ENCODE measurements around the gene UXS1.

The UXS1 gene

GRCh38 chr2:106129150-106129549 is 65.0 kb downstream of the UXS1 start:
- DNase-seq, result no peak

GRCh38 chr2:106127776-106128268 is 66.3 kb downstream of the UXS1 start:
- no peak for DNase-seq

GRCh38 chr2:106127282-106127771 is 66.8 kb downstream of the UXS1 start:
- DNase-seq, result no peak

- no peak for DNase-seq
Observed at GRCh38 chr2:106126705-106127281, 67.3 kb downstream of the UXS1 start.

- no peak for DNase-seq
Observed at GRCh38 chr2:106126295-106126694, 67.8 kb downstream of the UXS1 start.

GRCh38 chr2:106124905-106125549 is 69.1 kb downstream of the UXS1 start:
- DNase-seq, result no peak

GRCh38 chr2:106124106-106124756 is 69.9 kb downstream of the UXS1 start:
- DNase-seq, result no peak

- no peak for DNase-seq
Observed at GRCh38 chr2:106122157-106122556, 71.9 kb downstream of the UXS1 start.

GRCh38 chr2:106120432-106120831 is 73.7 kb downstream of the UXS1 start:
- DNase-seq, result no peak

- no peak for DNase-seq
Observed at GRCh38 chr2:106119074-106119473, 75.0 kb downstream of the UXS1 start.

- no peak for DNase-seq
Observed at GRCh38 chr2:106117882-106118684, 76.0 kb downstream of the UXS1 start.

GRCh38 chr2:106117347-106117746 is 76.8 kb downstream of the UXS1 start:
- no peak for DNase-seq

- no peak for DNase-seq
Observed at GRCh38 chr2:106116248-106116647, 77.9 kb downstream of the UXS1 start.

GRCh38 chr2:106115665-106116064 is 78.4 kb downstream of the UXS1 start:
- DNase-seq, result no peak

- no peak for DNase-seq
Observed at GRCh38 chr2:106115250-106115649, 78.9 kb downstream of the UXS1 start.

- no peak for DNase-seq
Observed at GRCh38 chr2:106114166-106114565, 79.9 kb downstream of the UXS1 start.

GRCh38 chr2:106113361-106113966 is 80.6 kb downstream of the UXS1 start:
- DNase-seq, result no peak

- no peak for DNase-seq
Observed at GRCh38 chr2:106111882-106112571, 82.1 kb downstream of the UXS1 start.

GRCh38 chr2:106109675-106110424 is 84.3 kb downstream of the UXS1 start:
- no peak for DNase-seq

- DNase-seq, result no peak
Observed at GRCh38 chr2:106108791-106109190, 85.3 kb downstream of the UXS1 start.

GRCh38 chr2:106108351-106108750 is 85.8 kb downstream of the UXS1 start:
- DNase-seq, result no peak
